WTC11 (cell line): ENCODE measurements around the gene TAS2R41.

Source experiments
- AFF4 ChIP-seq: sonication (generic); formaldehyde crosslinking; IDR thresholded peaks from 2 replicates; pipeline ENCODE4 v1.8.1; 2023; ENCODE audit warnings: mild to moderate bottlenecking, missing genetic modification reagents, borderline replicate concordance
- CREM ChIP-seq: sonication (generic); formaldehyde crosslinking; IDR thresholded peaks from 2 replicates; pipeline ENCODE4 v1.8.1; 2022; ENCODE audit warnings: mild to moderate bottlenecking, missing genetic modification reagents, moderate library complexity
- CTCF ChIP-seq: fragments of 200-600 bp; IDR thresholded peaks from 2 replicates; pipeline ENCODE4 v1.8.0; 2022; ENCODE audit warnings: antibody characterized with exemption
- E2F4 ChIP-seq: sonication (generic); formaldehyde crosslinking; IDR thresholded peaks from 2 replicates; pipeline ENCODE4 v1.8.1; 2022; ENCODE audit warnings: low read depth, mild to moderate bottlenecking, moderate library complexity, missing genetic modification reagents, borderline replicate concordance
- E2F5 ChIP-seq: sonication (generic); formaldehyde crosslinking; IDR thresholded peaks from 2 replicates; pipeline ENCODE4 v1.8.1; 2022; ENCODE audit warnings: mild to moderate bottlenecking, moderate library complexity, missing genetic modification reagents
- ELF4 ChIP-seq: sonication (generic); formaldehyde crosslinking; IDR thresholded peaks from 2 replicates; pipeline ENCODE4 v1.8.1; 2022; ENCODE audit warnings: low read depth, mild to moderate bottlenecking, moderate library complexity, missing genetic modification reagents
- ESRRA ChIP-seq: sonication (generic); formaldehyde crosslinking; IDR thresholded peaks from 2 replicates; pipeline ENCODE4 v1.8.1; 2022; ENCODE audit warnings: mild to moderate bottlenecking, missing genetic modification reagents, borderline replicate concordance
- HMGXB4 ChIP-seq: sonication (generic); formaldehyde crosslinking; IDR thresholded peaks from 2 replicates; pipeline ENCODE4 v1.8.1; 2023; ENCODE audit warnings: mild to moderate bottlenecking, moderate library complexity, missing genetic modification reagents
- MXD4 ChIP-seq: fragments of 250-450 bp; sonication (Bioruptor Pico); IDR thresholded peaks from 2 replicates; pipeline ENCODE4 v1.8.0; 2021; ENCODE audit warnings: mild to moderate bottlenecking, moderate library complexity, borderline replicate concordance
- TEAD1 ChIP-seq: sonication (generic); formaldehyde crosslinking; IDR thresholded peaks from 2 replicates; pipeline ENCODE4 v1.8.0; 2022; ENCODE audit warnings: mild to moderate bottlenecking, missing genetic modification reagents
- TEAD4 ChIP-seq: sonication (generic); formaldehyde crosslinking; IDR thresholded peaks from 2 replicates; pipeline ENCODE4 v1.8.0; 2022; ENCODE audit warnings: mild to moderate bottlenecking, missing genetic modification reagents

GRCh38 chr7:143479055-143479766 lies 1.5 kb downstream of the TAS2R41 start:
- TF ChIP-seq AFF4 (CRISPR knock-in tag) = no peak
- no peak for TF ChIP-seq TEAD1
- no peak for TF ChIP-seq TEAD4 (CRISPR knock-in tag)
- TF ChIP-seq CTCF = no peak
- TF ChIP-seq CREM (CRISPR knock-in tag) = no peak
- no peak for TF ChIP-seq MXD4 (CRISPR knock-in tag)
- TF ChIP-seq E2F4 (CRISPR knock-in tag) = no peak
- TF ChIP-seq ESRRA = no peak
- TF ChIP-seq HMGXB4 (CRISPR knock-in tag) = no peak
- no peak for TF ChIP-seq E2F5 (CRISPR knock-in tag)
- TF ChIP-seq ELF4 (CRISPR knock-in tag) = no peak
